ENCODE results near the gene CHCHD6. TPM values are rescaled to one million over a fixed set of nuclear protein-coding genes. Genes with fewer than 3 reads are reported as not detected.

CHCHD6 gene
- total and polyA plus RNA-seq, 2 donors from 2014 or later = 10.7 to 35.2 TPM

DNA sequence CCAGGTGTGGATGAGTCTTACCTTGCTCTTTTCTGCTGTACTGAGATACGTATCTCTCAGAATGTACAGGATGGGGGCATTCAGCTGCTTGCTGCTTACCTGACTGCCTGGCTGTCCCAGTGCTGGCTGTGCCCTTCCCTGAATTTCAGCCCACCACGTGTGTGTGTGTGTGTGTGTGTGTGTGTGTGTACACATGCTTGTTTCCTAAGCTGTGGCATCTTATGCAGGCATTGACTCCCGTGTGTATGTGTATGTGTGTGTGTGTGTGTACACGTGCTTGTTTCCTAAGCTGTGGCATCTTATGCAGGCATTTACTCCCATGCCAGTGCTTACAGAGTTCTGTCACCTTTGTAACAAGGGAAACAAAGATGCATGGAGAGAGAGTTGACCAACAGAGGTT lies 218.4 kb downstream of the CHCHD6 start:
- Histone ChIP-seq H3K4me1 (ENCODE audit: control insufficient read depth in 2 of 3, insufficient read depth in 2 of 3, low read depth in 1 of 3, low read length in 3 of 3) (peaks cover 0 to 7% (median 3%) of the 10 kb centered on the region in 3 donors), H3K36me3 (ENCODE audit: control insufficient read depth in 2 of 3, insufficient read depth in 3 of 3, low read length in 3 of 3) (no peaks in the 10 kb centered on the region), H3K27me3 (ENCODE audit: control insufficient read depth, insufficient read depth, low read length) (no peaks in the 10 kb centered on the region), H3K4me3 (ENCODE audit: low read length in 3 of 3) (no peak overlapping the region), H3K27ac (ENCODE audit: low read depth in 2 of 2, low read length in 2 of 2) (no peak overlapping the region), H3K9ac (ENCODE audit: low read length in 3 of 3) (no peak overlapping the region), H3K9me3 (ENCODE audit: control insufficient read depth in 2 of 3, insufficient read depth in 1 of 3, low read length in 3 of 3) (no peaks in the 10 kb centered on the region)
- TF ChIP-seq, protein P1, sequence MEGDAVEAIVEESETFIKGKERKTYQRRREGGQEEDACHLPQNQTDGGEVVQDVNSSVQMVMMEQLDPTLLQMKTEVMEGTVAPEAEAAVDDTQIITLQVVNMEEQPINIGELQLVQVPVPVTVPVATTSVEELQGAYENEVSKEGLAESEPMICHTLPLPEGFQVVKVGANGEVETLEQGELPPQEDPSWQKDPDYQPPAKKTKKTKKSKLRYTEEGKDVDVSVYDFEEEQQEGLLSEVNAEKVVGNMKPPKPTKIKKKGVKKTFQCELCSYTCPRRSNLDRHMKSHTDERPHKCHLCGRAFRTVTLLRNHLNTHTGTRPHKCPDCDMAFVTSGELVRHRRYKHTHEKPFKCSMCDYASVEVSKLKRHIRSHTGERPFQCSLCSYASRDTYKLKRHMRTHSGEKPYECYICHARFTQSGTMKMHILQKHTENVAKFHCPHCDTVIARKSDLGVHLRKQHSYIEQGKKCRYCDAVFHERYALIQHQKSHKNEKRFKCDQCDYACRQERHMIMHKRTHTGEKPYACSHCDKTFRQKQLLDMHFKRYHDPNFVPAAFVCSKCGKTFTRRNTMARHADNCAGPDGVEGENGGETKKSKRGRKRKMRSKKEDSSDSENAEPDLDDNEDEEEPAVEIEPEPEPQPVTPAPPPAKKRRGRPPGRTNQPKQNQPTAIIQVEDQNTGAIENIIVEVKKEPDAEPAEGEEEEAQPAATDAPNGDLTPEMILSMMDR (IDR thresholded peaks at IDR 0.05; ENCODE audit: borderline replicate concordance, extremely low read depth, insufficient read depth) = no peak
- no peak for DNase-seq
- intact Hi-C loops (cut with DNase I) = no loop called here
- no peak for FAIRE-seq

DNA sequence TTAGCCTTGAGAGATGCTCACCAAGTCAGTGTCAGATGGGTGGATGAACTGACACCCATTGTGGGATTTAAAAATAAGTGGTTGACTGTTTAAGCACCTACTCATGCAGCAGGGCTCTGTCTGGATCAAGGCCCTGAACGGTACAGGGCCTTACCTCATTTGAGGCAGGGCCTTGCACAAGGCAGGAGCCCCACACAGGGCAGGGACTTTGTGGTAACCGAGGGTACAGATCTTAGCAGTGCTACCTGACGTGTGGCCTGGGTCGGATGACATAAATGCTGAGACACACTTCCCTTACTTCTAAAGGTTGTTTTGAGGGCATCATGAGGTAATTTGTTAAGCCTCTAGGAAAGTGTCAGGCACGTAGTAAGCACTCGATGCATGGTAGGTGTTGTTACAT lies 219.4 kb downstream of the CHCHD6 start:
- TF ChIP-seq, protein P1 (IDR thresholded peaks at IDR 0.05; ENCODE audit: borderline replicate concordance, extremely low read depth, insufficient read depth) = no peak
- DNase-seq (peak in 1 of 5 donors; percentile 11), FAIRE-seq (no peak)
- intact Hi-C loops (cut with DNase I) = no loop called here
- Histone ChIP-seq H3K4me3 (ENCODE audit: low read length in 3 of 3) (no peak overlapping the region), H3K36me3 (ENCODE audit: control insufficient read depth in 2 of 3, insufficient read depth in 3 of 3, low read length in 3 of 3) (no peaks in the 10 kb centered on the region), H3K27me3 (ENCODE audit: control insufficient read depth, insufficient read depth, low read length) (no peaks in the 10 kb centered on the region), H3K9ac (ENCODE audit: low read length in 3 of 3) (no peak overlapping the region), H3K9me3 (ENCODE audit: control insufficient read depth in 2 of 3, insufficient read depth in 1 of 3, low read length in 3 of 3) (no peaks in the 10 kb centered on the region), H3K27ac (ENCODE audit: low read depth in 2 of 2, low read length in 2 of 2) (no peak overlapping the region), H3K4me1 (ENCODE audit: control insufficient read depth in 2 of 3, insufficient read depth in 2 of 3, low read depth in 1 of 3, low read length in 3 of 3) (peaks cover 0 to 7% (median 3%) of the 10 kb centered on the region in 3 donors)

DNA sequence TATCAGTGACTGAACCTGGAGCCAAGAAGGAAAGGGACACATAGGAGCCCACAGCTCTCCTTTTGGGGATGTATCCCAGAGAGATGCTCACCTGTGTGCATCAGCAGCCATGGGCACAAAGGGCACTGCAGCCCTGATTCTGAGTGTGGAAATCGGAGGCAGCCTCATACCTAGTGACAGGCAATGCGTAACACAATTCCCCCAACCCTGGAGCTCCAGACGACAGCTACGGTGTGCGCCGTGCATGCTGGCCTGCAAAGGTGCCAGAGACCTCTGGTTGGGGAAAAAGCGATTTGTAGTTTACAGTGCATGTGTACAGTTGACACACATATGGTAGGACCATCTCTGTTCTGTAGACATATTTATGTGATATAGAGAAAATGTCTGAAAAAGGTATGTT lies 219.9 kb downstream of the CHCHD6 start:
- no peak overlapping the region for H3K27ac ChIP-seq (ENCODE audit: low read depth in 2 of 2, low read length in 2 of 2)
- H3K4me1 ChIP-seq (ENCODE audit: control insufficient read depth in 2 of 3, insufficient read depth in 2 of 3, low read depth in 1 of 3, low read length in 3 of 3) = peaks cover 0 to 7% (median 3%) of the 10 kb centered on the region in 3 donors
- DNase-seq (peak in 1 of 5 donors; percentile 23), FAIRE-seq (no peak)
- H3K36me3 ChIP-seq (ENCODE audit: control insufficient read depth in 2 of 3, insufficient read depth in 3 of 3, low read length in 3 of 3) = no peaks in the 10 kb centered on the region
- intact Hi-C loops (cut with DNase I) = no loop called here
- TF ChIP-seq, protein P1 (IDR thresholded peaks at IDR 0.05; ENCODE audit: borderline replicate concordance, extremely low read depth, insufficient read depth) = no peak
- H3K9ac ChIP-seq (ENCODE audit: low read length in 3 of 3) = no peak overlapping the region
- H3K27me3 ChIP-seq (ENCODE audit: control insufficient read depth, insufficient read depth, low read length) = no peaks in the 10 kb centered on the region
- no peaks in the 10 kb centered on the region for H3K9me3 ChIP-seq (ENCODE audit: control insufficient read depth in 2 of 3, insufficient read depth in 1 of 3, low read length in 3 of 3)
- no peak overlapping the region for H3K4me3 ChIP-seq (ENCODE audit: low read length in 3 of 3)

DNA sequence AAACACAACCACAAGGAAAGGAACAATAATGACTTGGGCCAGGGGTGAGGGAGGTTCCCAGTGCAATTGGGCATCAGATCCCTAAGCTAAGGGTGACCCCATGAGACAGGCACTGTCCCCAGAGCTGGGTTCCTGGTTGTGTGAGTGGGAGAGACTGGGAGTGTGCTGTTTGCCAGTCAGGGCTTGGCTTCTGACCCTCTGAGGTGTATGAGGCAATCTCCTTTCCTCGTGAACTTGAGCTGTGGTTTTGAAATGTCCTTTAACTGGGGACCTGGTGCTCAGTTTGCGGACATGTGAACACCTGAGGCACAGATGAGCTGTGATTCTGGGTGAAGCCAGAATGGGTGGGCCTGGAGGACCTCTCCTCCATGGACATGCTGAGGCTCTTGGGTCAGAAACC lies 220.4 kb downstream of the CHCHD6 start:
- Histone ChIP-seq H3K9ac (ENCODE audit: low read length in 3 of 3) (no peak overlapping the region), H3K9me3 (ENCODE audit: control insufficient read depth in 2 of 3, insufficient read depth in 1 of 3, low read length in 3 of 3) (no peaks in the 10 kb centered on the region), H3K4me1 (ENCODE audit: control insufficient read depth in 2 of 3, insufficient read depth in 2 of 3, low read depth in 1 of 3, low read length in 3 of 3) (peaks cover 0 to 7% (median 3%) of the 10 kb centered on the region in 3 donors), H3K27me3 (ENCODE audit: control insufficient read depth, insufficient read depth, low read length) (no peaks in the 10 kb centered on the region), H3K4me3 (ENCODE audit: low read length in 3 of 3) (no peak overlapping the region), H3K27ac (ENCODE audit: low read depth in 2 of 2, low read length in 2 of 2) (no peak overlapping the region), H3K36me3 (ENCODE audit: control insufficient read depth in 2 of 3, insufficient read depth in 3 of 3, low read length in 3 of 3) (no peaks in the 10 kb centered on the region)
- FAIRE-seq (no peak), DNase-seq (no peak)
- intact Hi-C loops (cut with DNase I) = no loop called here
- TF ChIP-seq, protein P1 (IDR thresholded peaks at IDR 0.05; ENCODE audit: borderline replicate concordance, extremely low read depth, insufficient read depth) = no peak

Measured in kidney (tissue), 14 donors.